K562 (cell line): ENCODE data around the gene PHOSPHO1. TPM values are rescaled to one million over a fixed set of nuclear protein-coding genes. Genes with fewer than 3 reads are reported as not detected.
A peak's percentile ranks its signal among the peaks of the same experiment; 100 is the strongest.

Experiments used
- ARID3B ChIP-seq: fragments of 250-450 bp; sonication (Bioruptor Pico); IDR thresholded peaks from 2 replicates; pipeline ENCODE4 v1.4.0; 2020; ENCODE audit warnings: borderline replicate concordance
- ATF1 ChIP-seq, 2 experiments: fragments of 450-650 bp in 1 of 2; IDR thresholded peaks; 2 replicates each; pipeline ENCODE4 v1.6.1; 2016; ENCODE audit warnings: missing compliant biosample characterization in 1 of 2, missing genetic modification characterization in 1 of 2
- BHLHE40 ChIP-seq: IDR thresholded peaks from 2 replicates; pipeline ENCODE4 v1.6.1; 2011; ENCODE audit warnings: low read length, improper control_type of control experiment
- COPS2 ChIP-seq: fragments of 450-650 bp; conservative IDR thresholded peaks from 2 replicates; pipeline ENCODE4 v1.6.1; 2016; ENCODE audit warnings: mild to moderate bottlenecking, moderate library complexity
- CREM ChIP-seq: IDR thresholded peaks from 2 replicates; pipeline ENCODE4 v1.6.1; 2014; ENCODE audit warnings: antibody characterized with exemption, low read depth
- CXXC5 ChIP-seq: fragments of 250-450 bp; sonication (Bioruptor Pico); IDR thresholded peaks from 2 replicates; pipeline ENCODE4 v1.8.0; 2022; ENCODE audit warnings: inconsistent platforms, mild to moderate bottlenecking, moderate library complexity
- ETS2 ChIP-seq: IDR thresholded peaks from 2 replicates; pipeline ENCODE4 v1.6.1; 2016; ENCODE audit warnings: borderline replicate concordance, missing genetic modification characterization, mild to moderate bottlenecking, moderate library complexity, missing compliant biosample characterization; ENCODE audit not compliant: poor library complexity, severe bottlenecking
- SRSF9 ChIP-seq: fragments of 200-400 bp; formaldehyde crosslinking; IDR thresholded peaks from 2 replicates; pipeline ENCODE4 v1.6.1; 2017; ENCODE audit warnings: low read depth, low read length, borderline replicate concordance
- STAG1 ChIP-seq: sonication (generic); formaldehyde crosslinking; IDR thresholded peaks from 2 replicates; pipeline ENCODE4 v1.5.0; 2020; ENCODE audit warnings: missing genetic modification reagents, borderline replicate concordance
- TRIM28 ChIP-seq: fragments of 450-650 bp; IDR thresholded peaks from 2 replicates; pipeline ENCODE4 v1.6.1; 2017
- USF1 ChIP-seq: sonication (generic); formaldehyde crosslinking; IDR thresholded peaks from 2 replicates; pipeline ENCODE4 v1.9.0; 2022; ENCODE audit warnings: mild to moderate bottlenecking, missing genetic modification reagents
- ZC3H4 ChIP-seq: sonication (generic); formaldehyde crosslinking; IDR thresholded peaks from 2 replicates; pipeline ENCODE4 v1.9.0; 2021; ENCODE audit warnings: missing genetic modification reagents, borderline replicate concordance
- ZEB2 ChIP-seq: fragments of 450-650 bp; IDR thresholded peaks from 2 replicates; pipeline ENCODE4 v1.6.1; 2016
- ZNF140 ChIP-seq: fragments of 250-450 bp; sonication (Bioruptor Pico); IDR thresholded peaks from 2 replicates; pipeline ENCODE4 v1.8.0; 2021; ENCODE audit warnings: moderate library complexity, mild to moderate bottlenecking, inconsistent platforms
- ZNF197 ChIP-seq: fragments of 200-800 bp; sonication (Bioruptor generic); IDR thresholded peaks from 2 replicates; pipeline ENCODE4 v1.6.1; 2016; ENCODE audit warnings: low read depth, missing genetic modification characterization, missing compliant biosample characterization
- ZNF695 ChIP-seq: fragments of 450-650 bp; formaldehyde crosslinking; IDR thresholded peaks from 2 replicates; pipeline ENCODE4 v1.4.0; 2020; ENCODE audit warnings: mild to moderate bottlenecking, moderate library complexity
- polyA plus RNA-seq, 8 experiments: library from polyadenylated mRNA; depleted of rRNA in 4 of 8; stranded (reverse) in 5 of 8; unstranded in 3 of 8; fragments of >200 nt; fragmentation: Nextera tagmentation in 2 of 8; fragmentation: Illumina TruSeq in 1 of 8; extraction: Ambion mirVana in 2 of 8; extraction: Trizol in 1 of 8; gene quantifications; 2 replicates each; pipeline versions ENCODE4 v1.2.1 to v1.2.3, GENCODE V29; 2011 to 2014; ENCODE audit warnings: inconsistent platforms in 1 of 8, missing spikeins in 1 of 8
- total RNA-seq, 7 experiments: library from RNA; depleted of rRNA in 6 of 7; stranded (reverse); fragments of >200 nt in 6 of 7; fragmentation: Illumina TruSeq in 2 of 7; extraction: Trizol in 2 of 7; gene quantifications; 2 replicates each; pipeline versions ENCODE4 v1.2.1 to v1.2.3, GENCODE V29; 2011 to 2021; ENCODE audit warnings: low replicate concordance in 1 of 7
- TF ChIP-seq, protein P1 (sequence below): fragments of 200-800 bp; sonication (Bioruptor generic); IDR thresholded peaks from 2 replicates; pipeline ENCODE4 v1.6.1; 2017; ENCODE audit warnings: missing genetic modification characterization, missing compliant biosample characterization
- TF ChIP-seq, protein P2 (sequence below): fragments of 450-650 bp; IDR thresholded peaks from 2 replicates; pipeline ENCODE4 v1.6.1; 2016; ENCODE audit warnings: low read depth, mild to moderate bottlenecking, moderate library complexity
- TF ChIP-seq, protein P3 (sequence below): fragments of 450-650 bp; IDR thresholded peaks from 2 replicates; pipeline ENCODE4 v1.6.1; 2018; ENCODE audit not compliant: partially characterized antibody

PHOSPHO1 gene
- total and polyA plus RNA-seq, 9 of the 15 experiments (the other 6 are each of a cell fraction or from before 2014, with no cell fraction given), result 0.06 to 0.07 TPM; not detected in 7

GRCh38 chr17:49191917-49192741 lies 38.5 kb downstream of the PHOSPHO1 start (continued):
- TF ChIP-seq CREM, result peak; percentile 85
- TF ChIP-seq, protein P1, sequence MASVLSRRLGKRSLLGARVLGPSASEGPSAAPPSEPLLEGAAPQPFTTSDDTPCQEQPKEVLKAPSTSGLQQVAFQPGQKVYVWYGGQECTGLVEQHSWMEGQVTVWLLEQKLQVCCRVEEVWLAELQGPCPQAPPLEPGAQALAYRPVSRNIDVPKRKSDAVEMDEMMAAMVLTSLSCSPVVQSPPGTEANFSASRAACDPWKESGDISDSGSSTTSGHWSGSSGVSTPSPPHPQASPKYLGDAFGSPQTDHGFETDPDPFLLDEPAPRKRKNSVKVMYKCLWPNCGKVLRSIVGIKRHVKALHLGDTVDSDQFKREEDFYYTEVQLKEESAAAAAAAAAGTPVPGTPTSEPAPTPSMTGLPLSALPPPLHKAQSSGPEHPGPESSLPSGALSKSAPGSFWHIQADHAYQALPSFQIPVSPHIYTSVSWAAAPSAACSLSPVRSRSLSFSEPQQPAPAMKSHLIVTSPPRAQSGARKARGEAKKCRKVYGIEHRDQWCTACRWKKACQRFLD, result peak; percentile 88
- TF ChIP-seq ZC3H4, result 0 out of 2 replicates have a peak, but pooled peaks have one; percentile 76
- TF ChIP-seq USF1, result 0 out of 2 replicates have a peak, but pooled peaks have one; percentile 50
- TF ChIP-seq, protein P2, sequence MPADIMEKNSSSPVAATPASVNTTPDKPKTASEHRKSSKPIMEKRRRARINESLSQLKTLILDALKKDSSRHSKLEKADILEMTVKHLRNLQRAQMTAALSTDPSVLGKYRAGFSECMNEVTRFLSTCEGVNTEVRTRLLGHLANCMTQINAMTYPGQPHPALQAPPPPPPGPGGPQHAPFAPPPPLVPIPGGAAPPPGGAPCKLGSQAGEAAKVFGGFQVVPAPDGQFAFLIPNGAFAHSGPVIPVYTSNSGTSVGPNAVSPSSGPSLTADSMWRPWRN, result peak; percentile 89
- no peak for TF ChIP-seq STAG1 (CRISPR knock-in tag)
- peak; percentile 51 for TF ChIP-seq TRIM28
- no peak for TF ChIP-seq SRSF9
- no peak; the same call in 1 of the 2 replicates for TF ChIP-seq ZEB2
- no peak for TF ChIP-seq ATF1 (CRISPR knock-in tag; IDR thresholded peaks at IDR 0.05)
- peak; percentile 85 for TF ChIP-seq ATF1 (tag; IDR thresholded peaks at IDR 0.05)
- TF ChIP-seq ZNF197 (CRISPR knock-in tag), result peak; percentile 70; the same call in 1 of the 2 replicates
- TF ChIP-seq ARID3B, result no peak
- peak; percentile 99 for TF ChIP-seq CXXC5 (CRISPR knock-in tag)
- no peak for TF ChIP-seq ETS2
- TF ChIP-seq, protein P3, sequence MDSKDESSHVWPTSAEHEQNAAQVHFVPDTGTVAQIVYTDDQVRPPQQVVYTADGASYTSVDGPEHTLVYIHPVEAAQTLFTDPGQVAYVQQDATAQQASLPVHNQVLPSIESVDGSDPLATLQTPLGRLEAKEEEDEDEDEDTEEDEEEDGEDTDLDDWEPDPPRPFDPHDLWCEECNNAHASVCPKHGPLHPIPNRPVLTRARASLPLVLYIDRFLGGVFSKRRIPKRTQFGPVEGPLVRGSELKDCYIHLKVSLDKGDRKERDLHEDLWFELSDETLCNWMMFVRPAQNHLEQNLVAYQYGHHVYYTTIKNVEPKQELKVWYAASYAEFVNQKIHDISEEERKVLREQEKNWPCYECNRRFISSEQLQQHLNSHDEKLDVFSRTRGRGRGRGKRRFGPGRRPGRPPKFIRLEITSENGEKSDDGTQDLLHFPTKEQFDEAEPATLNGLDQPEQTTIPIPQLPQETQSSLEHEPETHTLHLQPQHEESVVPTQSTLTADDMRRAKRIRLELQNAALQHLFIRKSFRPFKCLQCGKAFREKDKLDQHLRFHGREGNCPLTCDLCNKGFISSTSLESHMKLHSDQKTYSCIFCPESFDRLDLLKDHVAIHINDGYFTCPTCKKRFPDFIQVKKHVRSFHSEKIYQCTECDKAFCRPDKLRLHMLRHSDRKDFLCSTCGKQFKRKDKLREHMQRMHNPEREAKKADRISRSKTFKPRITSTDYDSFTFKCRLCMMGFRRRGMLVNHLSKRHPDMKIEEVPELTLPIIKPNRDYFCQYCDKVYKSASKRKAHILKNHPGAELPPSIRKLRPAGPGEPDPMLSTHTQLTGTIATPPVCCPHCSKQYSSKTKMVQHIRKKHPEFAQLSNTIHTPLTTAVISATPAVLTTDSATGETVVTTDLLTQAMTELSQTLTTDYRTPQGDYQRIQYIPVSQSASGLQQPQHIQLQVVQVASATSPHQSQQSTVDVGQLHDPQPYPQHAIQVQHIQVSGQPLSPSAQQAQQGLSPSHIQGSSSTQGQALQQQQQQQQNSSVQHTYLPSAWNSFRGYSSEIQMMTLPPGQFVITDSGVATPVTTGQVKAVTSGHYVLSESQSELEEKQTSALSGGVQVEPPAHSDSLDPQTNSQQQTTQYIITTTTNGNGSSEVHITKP, result no peak
- no peak for TF ChIP-seq ZNF140 (CRISPR knock-in tag)
- TF ChIP-seq BHLHE40, result peak; percentile 89
- TF ChIP-seq ZNF695 (CRISPR knock-in tag), result no peak
- no peak for TF ChIP-seq COPS2
